ENCODE results near the gene ZC3H12A. TPM values are rescaled to one million over a fixed set of nuclear protein-coding genes. Genes with fewer than 3 reads are reported as not detected.
"Not testable (repeated sequence)": the region's sequence is repeated elsewhere in the genome, so short reads cannot be mapped to it uniquely, and the experiment has no call there.

ZC3H12A gene
- polyA plus RNA-seq, 2 of the 4 experiments (the other 2 are of a cell fraction) = 16.3 to 23.1 TPM

GRCh38 chr1:37501661-37502060 is 27.3 kb downstream of the ZC3H12A start:
- Histone ChIP-seq H3K4me1 (peaks cover 37% of the 10 kb centered on the region), H3K9me3 (no peaks in the 10 kb centered on the region), H3K4me3 (no peak overlapping the region), H3K4me2 (no peak overlapping the region), H3K27ac (no peak overlapping the region; a peak in 1 of 6 replicates)
- DNase-seq (ENCODE audit: low read depth in 1 of 2, low spot score in 1 of 2) = no peak
- no peak for FAIRE-seq
- CTCF ChIA-PET = interaction anchor here (7.7 kb wide), 1 partner anchor 15 kb away, joined by 55 read pairs; no protein-coding TSS in a partner anchor
- WGBS (ENCODE audit: missing lambda C conversion rate) = 92% methylated on average over 5 of the region's 5 CpGs
- TF ChIP-seq RARB (CRISPR knock-in tag; IDR thresholded peaks at IDR 0.05) (no peak), ZC3H11A (IDR thresholded peaks at IDR 0.05) (no peak), ZSCAN20 (CRISPR knock-in tag; IDR thresholded peaks at IDR 0.05) (no peak), SMC3 (IDR thresholded peaks at IDR 0.05) (no peak), NR3C1 (IDR thresholded peaks at IDR 0.05) (no peak), CBX2 (IDR thresholded peaks at IDR 0.05; ENCODE audit: borderline replicate concordance, low read depth) (no peak), ZFP36 (IDR thresholded peaks at IDR 0.05; ENCODE audit: borderline replicate concordance, partially characterized antibody) (no peak), KDM5A (IDR thresholded peaks at IDR 0.05) (no peak), MYC (IDR thresholded peaks at IDR 0.05; ENCODE audit: borderline replicate concordance, low read length) (no peak), CBX8 (IDR thresholded peaks at IDR 0.05) (no peak), HOXA7 (CRISPR knock-in tag; IDR thresholded peaks at IDR 0.05) (no peak), HOXB5 (CRISPR knock-in tag; IDR thresholded peaks at IDR 0.05) (no peak), RFX5 (IDR thresholded peaks at IDR 0.05) (no peak), ESRRA (IDR thresholded peaks at IDR 0.05; ENCODE audit: borderline replicate concordance, low read length) (no peak), JUN (IDR thresholded peaks at IDR 0.05) (no peak), MAZ (IDR thresholded peaks at IDR 0.05; ENCODE audit: borderline replicate concordance, low read depth, low read length) (no peak), ZNF302 (CRISPR knock-in tag; IDR thresholded peaks at IDR 0.05) (no peak), FOSB (CRISPR knock-in tag; IDR thresholded peaks at IDR 0.05) (no peak), HDAC2 (IDR thresholded peaks at IDR 0.05) (no peak)
- TF ChIP-seq, protein P1, sequence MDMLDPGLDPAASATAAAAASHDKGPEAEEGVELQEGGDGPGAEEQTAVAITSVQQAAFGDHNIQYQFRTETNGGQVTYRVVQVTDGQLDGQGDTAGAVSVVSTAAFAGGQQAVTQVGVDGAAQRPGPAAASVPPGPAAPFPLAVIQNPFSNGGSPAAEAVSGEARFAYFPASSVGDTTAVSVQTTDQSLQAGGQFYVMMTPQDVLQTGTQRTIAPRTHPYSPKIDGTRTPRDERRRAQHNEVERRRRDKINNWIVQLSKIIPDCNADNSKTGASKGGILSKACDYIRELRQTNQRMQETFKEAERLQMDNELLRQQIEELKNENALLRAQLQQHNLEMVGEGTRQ (IDR thresholded peaks at IDR 0.05) = no peak
- POLR2A ChIA-PET = no interaction called here
- no peak for ATAC-seq

GRCh38 chr1:37502104-37502503 is 27.7 kb downstream of the ZC3H12A start:
- Histone ChIP-seq H3K4me2 (no peak overlapping the region), H3K27ac (no peak overlapping the region; a peak in 1 of 6 replicates), H3K4me1 (peaks cover 33% of the 10 kb centered on the region), H3K9me3 (no peaks in the 10 kb centered on the region), H3K4me3 (no peak overlapping the region)
- no peak for FAIRE-seq
- POLR2A ChIA-PET = no interaction called here
- CTCF ChIA-PET = interaction anchor here (0.7 to 7.7 kb wide), 2 partner anchors 15 to 24 kb away, joined by 3 to 55 read pairs; no protein-coding TSS in a partner anchor
- TF ChIP-seq CBX8 (IDR thresholded peaks at IDR 0.05) (no peak), CTCF (IDR thresholded peaks at IDR 0.05) (no peak), FOSB (CRISPR knock-in tag; IDR thresholded peaks at IDR 0.05) (no peak)
- no peak for ATAC-seq
- DNase-seq (ENCODE audit: low read depth in 1 of 2, low spot score in 1 of 2) = no peak

DNA sequence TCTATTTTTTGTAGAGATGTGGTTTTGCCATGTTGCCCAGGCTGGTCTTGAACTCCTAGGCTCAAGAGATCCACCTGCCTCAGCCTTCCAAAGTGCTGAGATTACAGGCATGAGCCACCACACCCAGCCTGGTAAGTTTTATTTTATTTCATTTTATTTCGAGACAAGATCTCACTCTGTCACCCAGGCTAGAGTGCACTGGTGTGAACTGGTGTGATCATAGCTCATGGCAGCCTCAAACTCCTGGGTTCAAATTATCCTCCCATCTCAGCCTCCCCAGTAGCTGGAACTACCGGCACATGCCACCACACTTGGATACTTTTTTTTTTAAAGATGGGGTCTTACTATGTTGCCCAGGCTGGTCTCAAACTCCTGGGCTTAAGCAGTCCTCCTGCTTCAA is 28.4 kb downstream of the ZC3H12A start:
- ATAC-seq; DNase-seq (ENCODE audit: low read depth in 1 of 2, low spot score in 1 of 2); H3K4me3 ChIP-seq; H3K4me2 ChIP-seq; FAIRE-seq; POLR2A ChIA-PET; H3K27ac ChIP-seq; H3K9me3 ChIP-seq: not testable (repeated sequence)
- peaks cover 27% of the 10 kb centered on the region for H3K4me1 ChIP-seq
- WGBS (ENCODE audit: missing lambda C conversion rate) = 92% methylated on average over 2 of the region's 2 CpGs
- CTCF ChIA-PET = interaction anchor here (0.6 to 7.7 kb wide), 5 partner anchors 16 to 47 kb away, joined by 3 to 55 read pairs (median 4); no protein-coding TSS in a partner anchor
